NCI-H2081 (cell line): Measurements from ENCODE around the gene DRAM1.
"Not testable (repeated sequence)": the region's sequence is repeated elsewhere in the genome, so short reads cannot be mapped to it uniquely, and the experiment has no call there.

Source experiments
- DNase-seq, 2 experiments: peaks; one replicate each; lab custom pipeline; 2025; lab: John Stamatoyannopoulos, UW

The DRAM1 gene

DNA sequence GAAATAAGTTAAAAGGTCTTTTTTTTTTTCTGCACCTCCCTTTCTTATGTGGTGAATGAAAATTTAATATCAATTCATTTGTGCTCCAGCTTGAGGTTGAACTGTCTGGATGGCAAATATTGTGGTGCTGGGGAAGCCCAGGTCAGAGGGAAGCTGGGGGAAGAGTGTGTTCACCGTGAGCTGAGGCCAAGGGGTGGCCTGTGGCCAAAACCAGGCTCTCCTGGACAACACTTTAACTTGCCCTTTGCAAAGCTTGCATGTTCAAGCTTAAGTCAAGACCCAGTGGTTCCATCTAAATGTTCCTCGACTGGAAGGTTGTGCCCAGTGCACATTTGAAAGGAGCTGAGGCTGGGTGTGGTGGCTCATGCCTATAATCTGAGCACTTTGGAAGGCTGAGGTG is 28.8 kb downstream of the DRAM1 start:
- no peak for DNase-seq

DNA sequence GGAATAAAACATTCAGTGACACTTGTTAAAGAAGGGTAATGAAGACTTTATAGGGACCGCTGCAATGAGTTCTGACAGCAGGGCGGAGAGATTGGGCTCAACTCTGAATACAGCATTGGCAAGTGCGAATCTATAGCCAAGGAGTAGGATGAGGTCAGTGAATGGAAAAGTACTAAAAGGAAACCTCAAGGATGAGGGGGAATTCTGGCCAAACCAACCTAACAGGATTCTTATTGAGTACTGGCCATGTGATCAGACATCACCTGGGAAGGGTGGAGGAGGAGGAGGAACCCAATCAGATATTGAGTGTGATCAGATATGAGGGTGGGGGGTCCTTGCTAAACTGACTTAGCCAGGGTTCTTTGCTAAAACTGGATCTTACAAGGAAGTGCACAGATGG is 31.0 kb downstream of the DRAM1 start:
- DNase-seq: no peak

DNA sequence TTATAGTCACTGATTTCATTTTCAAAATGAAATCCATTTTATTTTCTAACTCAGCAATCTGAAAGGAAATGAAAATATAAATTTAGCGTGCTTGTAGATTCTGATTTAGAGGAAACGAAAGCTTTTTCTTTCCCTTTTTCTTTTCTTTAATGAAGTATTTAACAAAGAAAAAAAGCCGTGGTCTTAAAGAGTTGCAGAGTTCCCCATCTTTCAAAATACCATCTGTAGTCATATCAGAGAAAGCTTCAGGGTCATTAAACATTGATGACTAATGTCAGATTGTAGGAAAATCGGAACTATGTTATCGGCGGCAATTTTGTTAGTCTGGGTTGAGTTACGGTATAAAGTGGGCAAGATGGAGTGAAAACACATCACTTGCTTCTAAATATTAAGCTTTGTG is 32.3 kb downstream of the DRAM1 start:
- DNase-seq: no peak

DNA sequence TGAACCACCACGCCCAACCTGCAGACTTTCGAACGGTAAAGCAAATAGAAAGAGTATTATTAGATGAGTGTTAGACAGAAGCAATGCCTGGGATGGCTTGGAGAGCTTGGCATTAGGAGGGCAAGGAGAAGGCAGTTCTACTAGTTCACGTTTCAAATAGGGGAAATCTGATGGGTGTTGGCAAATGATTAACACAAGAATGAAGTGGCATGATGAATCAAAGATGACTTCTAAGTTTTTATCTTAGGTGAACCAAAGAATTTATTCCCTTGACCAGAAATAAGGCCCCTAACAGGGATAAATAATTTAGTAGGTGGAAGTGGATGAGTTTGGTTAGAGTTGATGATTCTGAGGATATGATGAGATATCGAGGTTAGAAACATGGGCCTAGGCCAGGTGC is 38.5 kb downstream of the DRAM1 start:
- DNase-seq: no peak

DNA sequence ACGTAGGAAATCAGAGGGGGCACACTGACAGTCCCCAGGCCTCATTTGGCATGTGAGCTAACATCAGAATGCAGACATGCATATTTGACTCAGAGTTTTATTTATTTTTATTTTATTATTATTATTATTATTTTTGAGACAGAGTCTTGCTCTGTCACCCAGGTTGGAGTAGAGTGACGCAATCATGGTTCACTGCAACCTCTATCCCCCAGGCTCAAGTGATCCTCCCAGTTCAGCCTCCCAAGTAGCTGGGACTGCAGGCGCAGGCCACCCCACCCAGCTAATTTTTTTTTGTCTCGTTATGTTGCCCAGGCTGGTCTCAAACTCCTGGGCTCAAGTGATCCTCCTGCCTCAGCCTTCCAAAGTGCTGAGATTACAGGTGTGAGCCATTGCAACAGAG is 41.4 kb downstream of the DRAM1 start:
- not testable (repeated sequence) for DNase-seq

DNA sequence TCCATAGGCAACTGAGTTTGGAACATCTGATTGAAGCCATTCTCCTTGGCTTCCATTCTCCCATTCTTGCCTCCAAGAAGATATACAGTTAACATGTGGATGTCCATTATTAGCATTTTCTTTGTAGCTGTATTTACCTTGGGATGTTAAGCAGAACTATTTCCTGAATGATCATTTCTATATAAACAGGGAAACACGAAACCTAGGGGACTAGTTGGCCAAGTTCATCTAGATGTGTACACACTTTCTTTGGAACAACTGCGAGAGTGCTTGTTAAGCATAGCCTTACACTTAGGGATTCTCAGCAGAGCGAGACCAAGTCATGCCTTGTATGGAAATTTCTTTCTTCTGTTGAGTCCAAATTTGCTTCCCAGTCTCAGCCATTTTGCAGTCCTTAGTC is 42.1 kb downstream of the DRAM1 start:
- DNase-seq: no peak

DNA sequence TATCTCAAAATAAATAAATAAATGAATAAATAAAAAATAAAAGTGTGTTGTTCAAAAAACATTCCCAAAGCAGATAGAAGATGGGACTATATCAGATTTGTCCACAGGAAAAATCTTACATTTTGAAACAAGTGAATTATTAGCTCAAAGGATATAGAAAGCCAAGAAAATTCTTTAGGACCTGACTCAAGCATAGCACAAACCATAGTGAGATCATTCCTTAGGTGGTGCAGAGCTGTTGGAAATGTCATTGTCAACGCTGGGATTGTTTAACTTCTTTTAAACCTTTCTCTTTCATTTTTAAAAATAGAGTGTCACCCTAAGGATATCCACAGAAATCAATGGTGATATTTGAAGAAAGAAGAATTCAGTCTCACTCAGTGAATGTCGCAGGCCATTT is 43.5 kb downstream of the DRAM1 start:
- no peak for DNase-seq

DNA sequence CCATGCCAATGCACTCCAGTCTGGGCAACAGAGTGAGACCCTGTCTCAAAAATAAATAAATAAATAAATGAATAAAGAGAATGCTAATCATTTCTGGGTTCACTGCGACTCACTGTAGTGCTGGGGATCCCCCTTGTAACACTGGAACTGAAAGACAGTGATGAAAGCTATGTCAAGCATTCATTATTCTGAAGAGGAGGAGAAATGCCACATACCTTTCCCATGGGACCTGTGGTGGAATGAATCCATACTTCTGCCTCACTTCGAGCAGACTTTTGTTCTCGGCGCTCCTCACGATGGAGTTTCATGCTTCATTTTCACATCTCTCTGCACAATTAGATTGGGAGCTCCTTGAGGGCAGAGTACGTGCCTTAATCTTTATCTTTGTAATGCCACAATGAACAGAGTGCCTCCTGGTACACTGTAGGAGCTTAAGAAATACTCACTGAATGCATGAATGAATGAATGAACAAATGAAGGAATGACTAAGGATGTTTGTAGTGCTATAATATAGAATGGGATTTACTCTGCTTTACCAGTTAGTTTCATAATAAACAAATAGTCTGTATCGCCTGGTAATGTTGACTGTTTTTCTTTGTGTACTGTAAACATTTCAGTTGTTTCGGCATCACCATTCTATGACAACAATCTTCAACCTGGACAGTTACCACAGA is 45.8 kb downstream of the DRAM1 start:
- DNase-seq: no peak

DNA sequence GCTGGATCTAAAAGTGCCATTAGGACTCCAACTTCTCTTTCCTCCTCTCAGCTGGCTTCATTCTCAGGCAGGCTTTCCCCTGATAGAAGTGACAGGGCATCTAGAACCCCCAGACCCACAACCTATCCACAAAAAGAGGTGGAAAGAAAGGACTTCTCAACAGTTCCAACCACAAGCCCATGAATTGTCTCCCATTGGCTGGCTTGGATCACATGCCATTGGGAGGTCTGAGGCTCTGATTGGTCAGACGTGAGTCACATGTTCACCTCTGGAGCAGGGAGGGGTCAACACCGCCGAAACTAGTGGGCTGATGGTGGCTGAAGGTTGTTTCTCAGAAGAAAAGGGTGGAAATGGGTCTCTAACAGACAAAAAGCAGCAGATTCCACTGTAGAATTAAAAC is 47.2 kb downstream of the DRAM1 start:
- no peak for DNase-seq

DNA sequence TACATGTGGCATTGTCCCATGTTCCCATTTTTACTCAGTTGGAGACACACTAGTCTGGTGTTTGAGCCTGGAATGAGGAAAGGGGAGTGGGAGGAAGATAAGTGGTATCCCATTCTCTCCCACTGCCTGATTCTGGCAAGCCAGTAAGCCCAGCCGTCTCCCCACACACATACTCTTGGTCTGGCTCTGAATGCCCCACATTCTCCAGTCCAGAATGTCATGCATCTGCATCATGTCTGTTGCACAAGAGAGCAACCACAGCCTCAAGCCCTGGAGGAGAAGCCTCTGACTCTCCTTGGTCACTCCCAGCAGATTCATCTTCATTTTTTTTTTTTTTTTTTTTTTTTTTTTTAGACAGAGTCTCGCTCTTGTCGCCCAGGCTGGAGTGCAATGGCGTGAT is 48.0 kb downstream of the DRAM1 start:
- no peak for DNase-seq

DNA sequence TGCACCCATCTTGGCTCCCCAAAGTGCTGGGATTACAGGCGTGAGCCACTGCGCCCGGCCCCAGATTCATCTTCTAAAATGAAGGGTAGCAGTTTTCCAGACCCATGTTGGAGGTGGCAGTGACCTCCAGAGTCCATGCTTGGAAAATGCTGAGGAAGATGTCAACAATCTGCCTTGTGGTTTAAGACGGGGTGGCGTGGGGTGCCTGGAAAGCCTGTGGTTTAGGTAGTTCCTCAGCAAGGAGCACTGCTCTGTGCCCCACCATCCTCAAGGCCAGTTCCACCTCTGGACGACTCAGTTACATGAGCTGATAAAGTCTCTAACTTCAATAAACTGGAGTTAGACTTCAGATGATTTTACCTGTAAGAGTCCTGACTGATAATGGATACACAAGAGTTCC is 48.6 kb downstream of the DRAM1 start:
- DNase-seq: no peak

DNA sequence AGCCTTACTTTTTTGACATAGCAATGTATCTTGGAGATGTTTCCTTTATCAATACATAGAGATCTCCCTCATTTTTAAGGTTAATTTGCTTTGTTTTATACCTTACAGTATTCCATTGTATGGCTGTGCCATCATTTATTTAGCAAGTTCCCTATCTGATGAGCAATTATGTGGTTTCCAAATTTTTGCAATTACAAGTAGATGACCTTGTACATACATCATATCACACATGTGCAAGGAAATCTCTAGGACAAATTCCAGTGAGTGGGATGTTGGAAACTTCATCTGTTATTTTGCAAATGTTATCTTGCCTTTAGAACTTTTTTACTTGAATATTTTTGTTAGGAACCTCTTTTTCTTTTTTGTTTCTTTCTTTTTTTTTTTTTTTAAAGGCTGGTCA is 49.7 kb downstream of the DRAM1 start:
- DNase-seq: no peak

DNA sequence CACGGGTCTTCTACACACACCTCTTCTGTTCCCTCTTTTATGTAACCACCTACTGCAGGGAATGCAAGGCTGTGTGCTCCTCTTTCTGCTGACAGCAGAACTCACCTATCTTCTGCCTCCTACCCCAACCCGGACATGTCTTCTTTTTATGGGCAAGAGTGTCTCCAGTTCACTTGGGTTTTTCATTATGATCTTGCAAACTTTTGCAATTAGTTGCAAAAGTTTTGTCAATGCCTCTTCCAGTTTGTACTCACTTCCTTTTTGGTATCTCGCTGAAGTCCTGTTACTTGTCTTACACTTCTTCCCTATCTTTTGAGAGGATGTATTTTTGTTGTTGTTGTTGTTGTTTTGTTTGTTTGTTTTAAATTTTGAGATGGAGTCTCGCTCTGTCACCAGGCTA is 50.6 kb downstream of the DRAM1 start:
- DNase-seq: no peak

DNA sequence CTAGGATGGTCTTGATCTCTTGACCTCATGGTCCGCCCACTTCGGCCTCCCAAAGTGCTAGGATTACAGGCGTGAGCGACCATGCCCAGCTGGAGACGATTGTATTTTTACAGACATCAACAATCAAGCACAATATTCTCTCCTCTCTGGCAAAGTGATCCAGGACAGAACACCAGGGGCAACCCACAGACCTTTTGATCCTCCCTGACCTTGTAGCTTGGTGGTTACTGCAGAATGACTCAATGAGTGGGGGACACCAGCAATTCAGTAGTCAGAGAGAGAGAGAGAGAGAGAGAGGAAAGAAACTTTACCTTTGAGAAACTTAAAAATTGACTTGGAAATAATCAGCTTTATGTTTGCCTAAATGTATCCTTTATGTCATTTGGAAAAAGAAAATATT is 51.2 kb downstream of the DRAM1 start:
- no peak for DNase-seq

DNA sequence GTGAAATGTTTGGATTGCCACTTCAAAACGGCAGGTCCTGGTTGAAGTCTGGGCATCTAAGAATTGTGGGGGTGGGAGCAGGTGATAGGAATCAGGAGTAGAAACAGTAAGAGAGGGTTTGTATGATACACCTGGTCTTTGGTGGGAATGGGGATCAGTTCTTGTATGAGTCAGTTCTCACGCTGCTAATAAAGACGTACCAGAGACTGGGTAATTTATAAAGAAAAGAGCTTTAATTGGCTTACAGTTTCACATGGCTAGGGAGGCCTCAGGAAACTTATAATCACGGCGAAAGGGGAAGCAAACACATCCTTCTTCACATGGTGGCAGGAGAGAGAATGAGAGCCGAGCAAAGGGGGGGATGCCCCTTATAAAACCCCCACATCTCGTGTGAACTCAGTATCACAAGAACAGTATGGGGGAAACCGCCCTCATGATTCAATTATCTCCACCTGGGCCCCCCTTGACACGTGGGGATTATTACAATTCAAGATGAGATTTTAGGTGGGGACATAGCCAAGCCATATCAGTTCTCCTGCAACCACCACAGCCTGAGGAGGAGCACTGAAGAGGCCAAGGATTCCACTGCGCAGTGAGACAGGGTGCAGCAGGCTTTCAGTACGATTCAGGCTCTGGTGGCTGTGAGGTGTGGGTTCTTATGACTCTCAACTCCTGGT is 52.1 kb downstream of the DRAM1 start:
- no peak for DNase-seq

DNA sequence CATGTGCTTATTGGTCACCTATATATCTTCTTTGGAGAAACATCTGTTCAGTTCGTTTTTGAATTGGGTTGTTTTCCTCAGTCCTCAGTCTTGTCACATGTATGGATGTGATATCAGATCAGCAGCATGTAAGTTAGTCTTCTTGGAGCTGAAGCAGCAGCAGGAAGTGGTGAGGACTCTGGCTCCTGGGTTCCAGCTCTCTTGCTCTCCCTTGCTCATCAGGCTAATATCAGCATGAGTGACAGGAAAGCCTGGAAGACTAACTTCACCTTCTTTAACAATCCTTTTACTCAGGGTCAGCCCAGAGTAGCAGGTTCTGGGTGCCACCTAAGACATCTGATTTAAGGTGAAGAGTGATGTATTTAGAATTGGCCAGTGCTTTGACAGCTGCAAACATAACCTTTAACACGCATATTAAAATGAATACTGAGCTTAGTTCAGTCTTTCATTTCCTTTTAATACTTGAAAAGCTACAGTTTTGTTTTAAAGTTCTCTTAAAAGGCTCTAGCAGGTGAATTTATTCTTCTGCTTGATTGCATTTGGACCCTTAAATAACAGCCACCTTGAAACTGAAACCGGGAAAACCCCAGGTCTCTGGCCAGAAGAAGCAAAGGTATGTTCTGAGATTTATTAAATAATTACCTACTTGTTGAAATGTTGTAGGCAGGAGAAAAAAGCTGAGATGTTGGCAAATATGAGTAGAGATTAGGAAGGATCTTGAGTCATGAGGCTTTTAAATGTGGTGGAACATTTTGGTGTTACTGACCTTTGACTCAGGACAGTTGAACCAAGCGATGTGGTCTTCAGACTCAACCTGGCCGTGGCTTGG is 54.3 kb downstream of the DRAM1 start:
- no peak for DNase-seq

DNA sequence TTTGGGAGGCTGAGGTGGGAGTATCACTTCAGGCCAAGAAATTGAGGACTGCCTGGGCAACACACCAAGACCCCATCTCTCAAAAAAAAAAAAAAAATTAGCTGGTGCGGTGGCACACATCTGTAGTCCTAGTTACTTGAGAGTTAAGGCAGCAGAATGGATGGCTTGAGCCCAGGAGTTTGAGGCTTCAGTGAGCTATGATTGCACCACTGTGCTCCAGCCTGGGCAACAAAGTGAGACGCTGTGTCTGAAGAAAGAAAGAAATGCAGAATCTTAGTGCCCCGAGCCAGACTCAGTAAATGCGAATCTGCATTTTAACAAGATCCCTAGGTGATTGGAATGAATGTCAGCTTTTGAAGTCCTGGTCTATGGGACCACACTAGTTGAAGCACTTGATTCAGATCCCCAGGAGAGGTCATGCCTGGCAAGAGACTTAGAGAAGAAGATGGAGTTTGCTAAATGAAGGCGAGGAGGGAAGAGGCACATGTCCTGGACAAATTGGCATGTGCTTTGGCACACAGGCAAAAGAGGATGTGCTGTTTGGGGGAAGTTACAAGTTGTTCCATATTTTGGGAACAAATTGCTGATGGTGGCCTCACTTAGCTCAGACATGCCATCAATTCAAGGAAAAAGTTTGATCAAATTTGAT is 56.6 kb downstream of the DRAM1 start:
- DNase-seq: no peak

DNA sequence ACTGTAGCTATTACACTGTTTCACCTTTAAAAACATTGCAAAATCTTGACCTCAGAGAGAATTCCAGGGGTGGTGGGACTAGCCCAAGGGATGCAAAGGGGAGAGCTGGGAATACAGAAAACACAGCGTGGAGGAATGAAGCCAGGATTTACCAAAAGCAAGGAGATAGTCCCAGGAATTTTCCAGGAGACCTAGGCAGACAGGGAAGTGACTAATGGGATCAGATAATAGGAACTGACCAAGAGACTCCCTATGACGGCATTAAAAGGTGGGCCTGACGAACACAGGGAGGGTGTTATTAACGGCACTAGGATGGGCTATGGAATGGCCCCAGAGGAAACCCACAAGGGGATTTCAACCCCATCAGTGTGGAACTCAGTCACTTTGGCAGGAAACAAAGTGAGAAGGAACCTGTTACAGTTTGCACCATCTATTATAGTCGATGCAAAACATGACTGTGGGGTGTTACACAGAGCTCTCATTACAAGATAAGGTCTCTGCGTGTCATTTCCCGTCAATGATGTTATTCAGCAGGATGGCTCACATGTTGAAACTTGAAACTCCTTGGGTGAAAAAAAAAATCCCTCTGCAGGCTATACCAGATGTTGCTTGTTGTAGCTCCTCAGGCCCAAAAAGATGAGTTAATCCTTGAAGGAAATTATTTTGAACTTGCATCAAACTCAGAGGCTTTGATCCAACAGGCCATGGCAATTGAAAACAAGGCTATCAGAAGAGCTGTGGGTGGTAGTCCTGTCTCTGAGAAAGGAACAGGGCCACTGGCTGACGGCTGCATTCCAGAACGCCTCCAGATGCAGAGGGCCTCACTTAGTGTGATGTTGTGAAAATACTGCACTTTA is 58.7 kb downstream of the DRAM1 start:
- no peak for DNase-seq

DNA sequence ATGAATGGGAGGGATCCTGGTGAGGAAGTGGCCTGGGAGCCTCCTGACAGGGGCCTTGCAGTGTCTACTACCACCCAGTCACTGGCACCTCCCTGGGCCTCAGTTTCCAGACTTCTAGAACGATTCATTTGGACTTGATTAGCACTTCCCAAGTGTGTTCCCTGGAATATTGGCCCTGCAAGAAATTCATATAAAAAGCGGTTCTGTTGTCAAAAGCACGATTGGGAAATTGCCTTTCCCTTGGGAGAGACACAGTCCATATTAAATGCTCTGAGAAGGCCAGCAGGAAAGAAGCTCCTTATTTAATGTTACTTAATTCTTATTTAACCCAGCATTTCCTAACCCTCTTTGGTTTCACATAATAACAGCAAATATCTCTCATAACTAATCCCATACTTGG is 61.9 kb downstream of the DRAM1 start:
- DNase-seq: no peak

DNA sequence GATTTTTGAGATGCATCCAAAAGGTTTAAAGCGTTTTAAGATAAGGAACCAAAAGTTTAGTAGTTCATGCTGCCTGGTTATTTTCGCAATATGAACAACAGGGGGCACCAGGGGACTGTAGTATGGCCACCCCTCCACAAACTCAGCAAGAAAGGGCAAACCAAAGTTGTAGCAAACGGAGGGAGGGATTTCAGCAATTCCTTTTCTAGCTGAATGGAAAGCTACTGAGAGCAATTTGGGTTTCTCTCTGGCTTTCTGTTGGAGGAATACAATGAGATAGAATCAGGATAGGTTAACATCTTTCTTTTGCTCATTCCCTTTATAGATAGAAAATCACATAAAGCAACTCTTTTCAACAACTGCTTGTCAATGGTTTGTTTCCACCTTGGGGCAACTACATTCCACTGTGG is 62.5 kb downstream of the DRAM1 start:
- peak; percentile 46 to 61 for DNase-seq

DNA sequence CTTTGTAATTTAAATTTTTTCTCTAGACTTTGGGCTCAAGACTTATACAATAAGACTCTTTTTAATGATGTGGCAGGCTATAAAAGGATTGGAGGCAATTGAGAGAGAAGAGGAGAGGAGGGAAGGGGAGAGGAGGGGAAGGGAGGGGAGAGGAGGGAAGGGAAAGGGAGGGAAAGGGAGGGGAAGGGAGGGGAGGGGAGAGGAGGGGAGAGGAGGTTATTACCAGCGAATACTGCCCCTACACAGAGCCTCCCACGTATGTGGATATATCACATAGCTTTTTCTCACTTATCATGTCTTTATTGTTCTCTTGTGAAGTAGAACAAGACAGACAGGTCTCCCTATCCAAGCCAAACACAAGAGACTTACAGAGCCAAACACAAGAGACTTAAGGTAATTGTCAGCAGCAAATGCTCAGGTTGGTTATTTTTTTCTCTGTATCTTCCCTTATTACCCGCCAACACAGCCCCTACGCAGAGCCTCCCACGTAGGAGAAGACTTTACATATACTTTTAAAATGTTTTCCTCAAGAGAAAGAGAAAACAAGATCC is 63.1 kb downstream of the DRAM1 start:
- DNase-seq: no peak
